ENCODE results near the gene ARHGAP26. TPM values are rescaled to one million over a fixed set of nuclear protein-coding genes. Genes with fewer than 3 reads are reported as not detected.
A peak's percentile ranks its signal among the peaks of the same experiment; 100 is the strongest.

ARHGAP26 gene
- polyA plus RNA-seq, 3 donors: 26.5 to 56.8 (median 28.7) TPM

- no peak for DNase-seq
These were observed 501.3 kb downstream of the ARHGAP26 start for GRCh38 chr5:143271431-143271830.

GRCh38 chr5:143274952-143275351 lies 504.8 kb downstream of the ARHGAP26 start:
- no peak for DNase-seq
- TF ChIP-seq, protein P1, sequence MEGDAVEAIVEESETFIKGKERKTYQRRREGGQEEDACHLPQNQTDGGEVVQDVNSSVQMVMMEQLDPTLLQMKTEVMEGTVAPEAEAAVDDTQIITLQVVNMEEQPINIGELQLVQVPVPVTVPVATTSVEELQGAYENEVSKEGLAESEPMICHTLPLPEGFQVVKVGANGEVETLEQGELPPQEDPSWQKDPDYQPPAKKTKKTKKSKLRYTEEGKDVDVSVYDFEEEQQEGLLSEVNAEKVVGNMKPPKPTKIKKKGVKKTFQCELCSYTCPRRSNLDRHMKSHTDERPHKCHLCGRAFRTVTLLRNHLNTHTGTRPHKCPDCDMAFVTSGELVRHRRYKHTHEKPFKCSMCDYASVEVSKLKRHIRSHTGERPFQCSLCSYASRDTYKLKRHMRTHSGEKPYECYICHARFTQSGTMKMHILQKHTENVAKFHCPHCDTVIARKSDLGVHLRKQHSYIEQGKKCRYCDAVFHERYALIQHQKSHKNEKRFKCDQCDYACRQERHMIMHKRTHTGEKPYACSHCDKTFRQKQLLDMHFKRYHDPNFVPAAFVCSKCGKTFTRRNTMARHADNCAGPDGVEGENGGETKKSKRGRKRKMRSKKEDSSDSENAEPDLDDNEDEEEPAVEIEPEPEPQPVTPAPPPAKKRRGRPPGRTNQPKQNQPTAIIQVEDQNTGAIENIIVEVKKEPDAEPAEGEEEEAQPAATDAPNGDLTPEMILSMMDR (IDR thresholded peaks at IDR 0.05): no peak
- peaks cover 0 to 3% (median 0%) of the 10 kb centered on the region in 7 donors for H3K9me3 Mint-ChIP-seq
- peaks cover 27 to 35% of the 10 kb centered on the region in 2 donors for H3K36me3 Mint-ChIP-seq
- WGBS (ENCODE audit: insufficient coverage): no CpG with 5 or more reads among the region's 1 CpG
- no peak overlapping the region for H3K4me3 Mint-ChIP-seq
- H3K4me1 ChIP-seq (ENCODE audit: control insufficient read depth in 1 of 2, insufficient read depth in 2 of 2, low read length in 2 of 2): peaks cover 12 to 19% of the 10 kb centered on the region in 2 donors
- intact Hi-C loops (cut with micrococcal nuclease): no loop called here
- peak overlapping the region in 1 of 7 donors; percentile 37 for H3K27ac Mint-ChIP-seq
- no peak overlapping the region for H2AFZ ChIP-seq (ENCODE audit: insufficient read depth, low read depth, low read length, poor library complexity, severe bottlenecking)
- peaks cover 14 to 28% of the 10 kb centered on the region in 2 donors for H3K36me3 ChIP-seq (replicated peaks in 1 of 2; ENCODE audit: control insufficient read depth in 1 of 2, insufficient read depth in 2 of 2, low read length in 2 of 2)
- peaks cover 15% of the 10 kb centered on the region for H4K20me1 ChIP-seq (ENCODE audit: insufficient read depth, low read length)
- H3K27me3 Mint-ChIP-seq (ENCODE audit: low read depth in 3 of 3): no peaks in the 10 kb centered on the region
- H3K4me2 ChIP-seq (replicated peaks; ENCODE audit: extremely low read depth, low read length, poor library complexity, severe bottlenecking): no peak overlapping the region
- H3K4me3 ChIP-seq (replicated peaks in 1 of 3; ENCODE audit: low read depth in 2 of 3, low read length in 3 of 3): no peak overlapping the region
- no peak overlapping the region for H3K9ac ChIP-seq (ENCODE audit: insufficient read depth, low read length, poor library complexity, severe bottlenecking)
- H3K79me2 ChIP-seq (ENCODE audit: insufficient read depth, low read length): no peaks in the 10 kb centered on the region
- no peaks in the 10 kb centered on the region for H3K27me3 ChIP-seq (ENCODE audit: control insufficient read depth in 2 of 2, insufficient read depth in 2 of 2, low read length in 2 of 2)
- peaks cover 20% of the 10 kb centered on the region for H3K4me1 Mint-ChIP-seq
- H3K27ac ChIP-seq (ENCODE audit: low read depth in 1 of 2, low read length in 2 of 2): no peak overlapping the region
- no peaks in the 10 kb centered on the region for H3K9me3 ChIP-seq (replicated peaks in 1 of 2; ENCODE audit: control insufficient read depth in 1 of 2, insufficient read depth in 1 of 2, low read length in 2 of 2)

More at GRCh38 chr5:143271431-143271830, 501.3 kb downstream of the ARHGAP26 start:
- no peak overlapping the region for H3K27ac ChIP-seq (ENCODE audit: low read depth in 1 of 2, low read length in 2 of 2)
- H3K4me1 ChIP-seq (ENCODE audit: control insufficient read depth in 1 of 2, insufficient read depth in 2 of 2, low read length in 2 of 2): peaks cover 9 to 15% of the 10 kb centered on the region in 2 donors
- intact Hi-C loops (cut with micrococcal nuclease): no loop called here
- peaks cover 0 to 6% of the 10 kb centered on the region in 2 donors for H3K9me3 ChIP-seq (replicated peaks in 1 of 2; ENCODE audit: control insufficient read depth in 1 of 2, insufficient read depth in 1 of 2, low read length in 2 of 2)
- no peaks in the 10 kb centered on the region for H3K79me2 ChIP-seq (ENCODE audit: insufficient read depth, low read length)
- no peaks in the 10 kb centered on the region for H3K27me3 Mint-ChIP-seq (ENCODE audit: low read depth in 3 of 3)
- TF ChIP-seq, protein P1 (IDR thresholded peaks at IDR 0.05): no peak
- H3K4me3 ChIP-seq (replicated peaks in 1 of 3; ENCODE audit: low read depth in 2 of 3, low read length in 3 of 3): no peak overlapping the region
- no peak overlapping the region for H2AFZ ChIP-seq (ENCODE audit: insufficient read depth, low read depth, low read length, poor library complexity, severe bottlenecking)
- H3K4me1 Mint-ChIP-seq: peaks cover 12% of the 10 kb centered on the region
- no peak overlapping the region for H3K27ac Mint-ChIP-seq
- H3K4me3 Mint-ChIP-seq: no peak overlapping the region
- H4K20me1 ChIP-seq (ENCODE audit: insufficient read depth, low read length): no peaks in the 10 kb centered on the region
- no peak overlapping the region for H3K9ac ChIP-seq (ENCODE audit: insufficient read depth, low read length, poor library complexity, severe bottlenecking)
- H3K9me3 Mint-ChIP-seq: peaks cover 1 to 21% (median 12%) of the 10 kb centered on the region in 7 donors
- H3K36me3 Mint-ChIP-seq: peaks cover 10 to 21% of the 10 kb centered on the region in 2 donors
- H3K36me3 ChIP-seq (replicated peaks in 1 of 2; ENCODE audit: control insufficient read depth in 1 of 2, insufficient read depth in 2 of 2, low read length in 2 of 2): no peaks in the 10 kb centered on the region
- no peak overlapping the region for H3K4me2 ChIP-seq (replicated peaks; ENCODE audit: extremely low read depth, low read length, poor library complexity, severe bottlenecking)
- no peaks in the 10 kb centered on the region for H3K27me3 ChIP-seq (ENCODE audit: control insufficient read depth in 2 of 2, insufficient read depth in 2 of 2, low read length in 2 of 2)
- WGBS (ENCODE audit: insufficient coverage): no CpG with 5 or more reads among the region's 2 CpGs
